Mesendoderm (in vitro differentiated cells): ENCODE results near the gene DZIP3.
"Not testable (repeated sequence)": the region's sequence is repeated elsewhere in the genome, so short reads cannot be mapped to it uniquely, and the experiment has no call there.

Source experiments
- DNase-seq: peaks from one replicate; pipeline ENCODE4 v3.0.0; 2013
- H2AK5ac ChIP-seq: 2 replicates; pipeline ENCODE4 v1.6.1; 2013; ENCODE audit warnings: low read length, inconsistent platforms
- H2BK120ac ChIP-seq: 2 replicates; pipeline ENCODE4 v1.6.1; 2013; ENCODE audit warnings: low read depth, mild to moderate bottlenecking, low read length, moderate library complexity, mixed read lengths
- H2BK15ac ChIP-seq: replicated peaks from 2 replicates; pipeline ENCODE4 v1.6.1; 2013; ENCODE audit warnings: low read depth, mild to moderate bottlenecking, moderate library complexity
- H2BK5ac ChIP-seq: 2 replicates; pipeline ENCODE4 v1.6.1; 2013; ENCODE audit warnings: low read length, inconsistent platforms
- H3K18ac ChIP-seq: 2 replicates; pipeline ENCODE4 v1.6.1; 2013; ENCODE audit warnings: mild to moderate bottlenecking, low read length, mixed read lengths
- H3K23ac ChIP-seq: one replicate; pipeline ENCODE4 v1.6.1; 2013; ENCODE audit warnings: low read length
- H3K27ac ChIP-seq: 2 replicates; pipeline ENCODE4 v1.5.1; 2013; ENCODE audit warnings: low read depth, mild to moderate bottlenecking, inconsistent platforms, low read length, moderate library complexity
- H3K27me3 ChIP-seq: 2 replicates; pipeline ENCODE4 v1.6.1; 2013; ENCODE audit warnings: low read length, control low read depth, mild to moderate bottlenecking, inconsistent platforms; ENCODE audit not compliant: insufficient read depth, poor library complexity
- H3K36me3 ChIP-seq: 2 replicates; pipeline ENCODE4 v1.6.1; 2013; ENCODE audit warnings: low read length, inconsistent platforms; ENCODE audit not compliant: control insufficient read depth, insufficient read depth
- H3K4ac ChIP-seq: one replicate; pipeline ENCODE4 v1.6.1; 2013; ENCODE audit warnings: low read depth, mild to moderate bottlenecking, low read length, moderate library complexity
- H3K4me1 ChIP-seq: 2 replicates; pipeline ENCODE4 v1.6.1; 2013; ENCODE audit warnings: low read depth, low read length, inconsistent platforms; ENCODE audit not compliant: control insufficient read depth
- H3K4me2 ChIP-seq: 2 replicates; pipeline ENCODE4 v1.6.1; 2013; ENCODE audit warnings: low read length
- H3K4me3 ChIP-seq: 2 replicates; pipeline ENCODE4 v1.5.1; 2013; ENCODE audit warnings: mild to moderate bottlenecking, low read length
- H3K56ac ChIP-seq: one replicate; pipeline ENCODE4 v1.6.1; 2013; ENCODE audit warnings: low read length
- H3K79me1 ChIP-seq: 2 replicates; pipeline ENCODE4 v1.6.1; 2013; ENCODE audit warnings: low read length, inconsistent platforms
- H3K79me2 ChIP-seq: 2 replicates; pipeline ENCODE4 v1.6.1; 2013; ENCODE audit warnings: mild to moderate bottlenecking, low read length; ENCODE audit not compliant: control insufficient read depth, insufficient read depth
- H3K9ac ChIP-seq: 2 replicates; pipeline ENCODE4 v1.6.1; 2013; ENCODE audit warnings: low read length, inconsistent platforms
- H4K5ac ChIP-seq: one replicate; pipeline ENCODE4 v1.6.1; 2013; ENCODE audit warnings: low read length
- H4K8ac ChIP-seq: one replicate; pipeline ENCODE4 v1.6.1; 2013; ENCODE audit warnings: low read depth, mild to moderate bottlenecking, control low read depth, low read length, moderate library complexity
- WGBS: extraction: QIAGEN DNeasy Blood & Tissue Kit; methylation state at CpG from one replicate; pipeline ENCODE4 v1.1.7; 2013; ENCODE audit warnings: low lambda C conversion rate, missing lambda C conversion rate; ENCODE audit not compliant: insufficient coverage; ENCODE audit errors: extremely low coverage; 5-methylcytosine and 5-hydroxymethylcytosine counted together

The DZIP3 gene

DNA sequence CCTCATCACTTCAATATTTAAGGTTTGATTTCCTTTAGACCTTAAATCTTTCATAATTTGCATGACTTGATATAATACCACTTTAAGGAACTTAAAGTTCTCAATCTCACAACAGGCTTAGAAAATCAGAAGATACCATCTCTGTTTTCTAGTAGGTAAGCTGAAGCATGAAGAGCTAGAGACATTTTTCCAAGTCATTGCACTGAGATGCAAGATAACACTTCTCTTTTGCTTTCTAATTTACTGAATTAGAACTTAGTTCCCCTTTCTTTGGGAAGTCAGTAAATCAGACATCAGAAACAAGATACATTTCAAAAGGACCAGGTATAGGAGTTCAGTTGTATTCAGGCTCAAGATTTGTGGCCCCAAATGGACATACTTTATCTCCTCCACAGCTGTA is 79.7 kb downstream of the DZIP3 start:
- H3K18ac ChIP-seq = no peak overlapping the region

DNA sequence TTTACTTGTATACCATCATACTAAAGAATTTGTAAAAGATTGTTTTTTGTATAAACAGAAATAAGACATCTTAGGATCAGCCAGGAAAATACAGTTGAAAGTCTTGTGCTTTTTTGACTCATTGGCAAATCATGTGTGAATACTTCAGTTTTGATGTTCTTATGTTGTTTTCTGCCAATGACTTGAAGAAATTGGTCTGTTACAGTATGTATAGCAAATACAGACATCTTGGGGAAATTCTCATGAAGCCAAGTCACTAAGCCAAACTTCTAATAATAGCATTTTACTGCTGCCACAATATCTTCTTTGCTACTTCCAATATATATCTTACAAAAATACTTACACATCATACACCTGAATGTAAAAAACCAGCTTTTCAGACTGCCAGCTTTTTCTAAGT is 83.2 kb downstream of the DZIP3 start:
- no peaks in the 10 kb centered on the region for H3K79me1 ChIP-seq
- no peak overlapping the region for H3K23ac ChIP-seq
- H3K4me3 ChIP-seq = no peak overlapping the region
- no peak overlapping the region for H2BK5ac ChIP-seq
- no peaks in the 10 kb centered on the region for H3K79me2 ChIP-seq
- H2BK120ac ChIP-seq = no peak overlapping the region
- H4K5ac ChIP-seq = no peak overlapping the region
- no peaks in the 10 kb centered on the region for H3K36me3 ChIP-seq
- H2BK15ac ChIP-seq = no peak overlapping the region
- H3K4ac ChIP-seq = no peak overlapping the region
- H3K27me3 ChIP-seq = no peaks in the 10 kb centered on the region
- no peak for DNase-seq
- no peak overlapping the region for H2AK5ac ChIP-seq
- H3K27ac ChIP-seq = no peak overlapping the region
- no peak overlapping the region for H4K8ac ChIP-seq
- no peak overlapping the region for H3K4me2 ChIP-seq
- no peak overlapping the region for H3K56ac ChIP-seq
- no peaks in the 10 kb centered on the region for H3K4me1 ChIP-seq
- H3K9ac ChIP-seq = no peak overlapping the region
- no peak overlapping the region for H3K18ac ChIP-seq

More for the DNA sequence above, 79.7 kb downstream of the DZIP3 start:
- H3K23ac ChIP-seq = no peak overlapping the region
- H3K4ac ChIP-seq = no peak overlapping the region
- H3K27ac ChIP-seq = no peak overlapping the region
- no peak overlapping the region for H3K4me2 ChIP-seq
- H3K56ac ChIP-seq = no peak overlapping the region
- no peak overlapping the region for H4K8ac ChIP-seq
- no peak overlapping the region for H2BK15ac ChIP-seq
- H3K4me3 ChIP-seq = no peak overlapping the region
- H3K36me3 ChIP-seq = no peaks in the 10 kb centered on the region
- no peak for DNase-seq
- no peaks in the 10 kb centered on the region for H3K4me1 ChIP-seq
- H2AK5ac ChIP-seq = no peak overlapping the region
- H3K9ac ChIP-seq = no peak overlapping the region
- no peaks in the 10 kb centered on the region for H3K79me2 ChIP-seq
- H3K79me1 ChIP-seq = no peaks in the 10 kb centered on the region
- H2BK120ac ChIP-seq = no peak overlapping the region
- no peak overlapping the region for H4K5ac ChIP-seq
- no peak overlapping the region for H2BK5ac ChIP-seq
- H3K27me3 ChIP-seq = no peaks in the 10 kb centered on the region

DNA sequence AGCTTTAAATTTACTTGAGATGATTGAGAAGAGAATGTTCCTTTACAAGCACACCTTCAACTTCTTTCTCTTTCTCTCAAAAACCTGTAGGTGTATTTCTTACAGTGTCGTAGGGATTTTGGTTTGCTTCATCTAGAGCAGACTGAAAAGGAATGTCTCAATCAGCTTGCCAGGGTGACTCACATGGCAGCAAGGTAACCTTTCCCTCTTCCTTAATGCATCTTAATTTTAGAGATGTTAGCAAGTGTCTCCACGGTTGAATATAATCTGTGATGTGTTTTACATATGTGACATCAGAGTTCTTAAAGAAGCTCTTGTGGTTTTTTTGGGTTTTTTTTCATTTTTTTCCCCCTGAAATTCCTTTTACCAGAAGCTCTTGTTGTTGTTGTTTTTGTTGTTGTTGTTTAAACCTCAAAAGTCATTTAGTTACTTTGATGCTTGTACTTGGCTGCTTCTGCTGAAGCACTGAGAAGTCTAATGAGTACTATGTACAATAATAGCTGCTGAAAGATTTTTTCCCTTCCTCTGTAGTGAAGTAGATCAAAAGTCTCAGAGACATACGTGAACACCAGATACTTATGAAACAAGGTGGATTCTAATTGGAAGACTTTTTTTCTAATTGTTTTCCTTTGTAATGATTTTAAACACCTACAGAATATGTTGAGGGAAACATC is 84.6 kb downstream of the DZIP3 start:
- Histone ChIP-seq H3K27me3 (no peaks in the 10 kb centered on the region), H2AK5ac (no peak overlapping the region), H2BK120ac (no peak overlapping the region), H4K5ac (no peak overlapping the region), H3K18ac (no peak overlapping the region), H3K36me3 (no peaks in the 10 kb centered on the region), H3K27ac (no peak overlapping the region), H3K4me3 (no peak overlapping the region), H4K8ac (no peak overlapping the region), H3K4me2 (no peak overlapping the region), H3K56ac (no peak overlapping the region), H3K9ac (no peak overlapping the region), H3K4me1 (no peaks in the 10 kb centered on the region), H3K79me1 (no peaks in the 10 kb centered on the region), H3K23ac (no peak overlapping the region), H3K4ac (no peak overlapping the region), H3K79me2 (no peaks in the 10 kb centered on the region), H2BK15ac (no peak overlapping the region), H2BK5ac (no peak overlapping the region)
- DNase-seq = no peak
- WGBS = no CpG with 5 or more reads among the region's 3 CpGs

DNA sequence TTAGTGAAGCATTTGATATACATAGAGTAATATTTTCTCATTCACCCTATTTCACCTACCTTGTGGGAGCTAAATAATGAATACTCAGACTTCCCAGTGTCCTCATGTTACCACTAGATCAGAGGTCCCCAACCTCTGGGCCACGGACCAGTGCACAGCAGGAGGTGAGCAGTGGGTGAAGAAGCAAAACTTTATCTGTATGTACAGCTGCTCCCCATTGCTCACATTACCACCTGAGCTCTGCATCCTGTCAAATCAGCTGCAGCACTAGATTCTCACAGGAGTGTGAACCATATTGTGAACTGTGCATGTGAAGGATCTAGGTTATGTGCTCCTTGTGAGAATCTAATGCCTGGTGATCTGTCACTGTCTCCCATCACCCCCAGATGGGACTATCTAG is 88.3 kb downstream of the DZIP3 start:
- Histone ChIP-seq H2BK15ac (no peak overlapping the region), H3K79me1 (no peaks in the 10 kb centered on the region), H2AK5ac (no peak overlapping the region), H3K56ac (no peak overlapping the region), H3K79me2 (no peaks in the 10 kb centered on the region), H3K4me2 (no peak overlapping the region), H3K9ac (no peak overlapping the region), H3K4ac (no peak overlapping the region), H3K27me3 (no peaks in the 10 kb centered on the region), H3K36me3 (no peaks in the 10 kb centered on the region), H2BK120ac (no peak overlapping the region), H4K8ac (no peak overlapping the region), H3K18ac (no peak overlapping the region), H2BK5ac (no peak overlapping the region), H3K4me1 (no peaks in the 10 kb centered on the region), H3K4me3 (no peak overlapping the region), H4K5ac (no peak overlapping the region), H3K23ac (no peak overlapping the region), H3K27ac (no peak overlapping the region)
- no CpG with 5 or more reads among the region's 1 CpG for WGBS
- DNase-seq = no peak

DNA sequence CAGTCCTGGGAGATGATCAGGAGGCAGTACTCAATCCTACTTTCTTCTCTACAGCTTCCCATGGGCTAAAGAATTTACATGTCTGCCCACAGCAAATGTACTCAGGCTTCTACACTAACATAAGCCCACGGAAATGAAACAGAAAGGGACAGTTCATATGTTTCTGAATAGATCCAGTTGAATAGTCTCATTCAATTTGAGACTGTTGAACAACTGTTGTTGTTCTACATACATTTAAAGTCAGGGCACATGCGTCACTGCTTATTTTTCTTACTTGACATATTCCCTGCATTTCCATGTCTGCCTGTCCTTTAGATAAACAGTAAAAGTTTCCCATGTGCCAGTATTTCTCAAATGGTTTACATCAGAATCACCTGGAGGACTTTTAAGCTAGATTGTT is 102.8 kb downstream of the DZIP3 start:
- H3K4ac ChIP-seq, H3K27ac ChIP-seq, DNase-seq, H2BK5ac ChIP-seq, H3K9ac ChIP-seq, H3K79me1 ChIP-seq, H3K27me3 ChIP-seq, H3K79me2 ChIP-seq, H3K4me3 ChIP-seq, H3K4me2 ChIP-seq, H3K56ac ChIP-seq, H4K5ac ChIP-seq, H4K8ac ChIP-seq, H3K36me3 ChIP-seq, H3K4me1 ChIP-seq, H2BK120ac ChIP-seq, H2AK5ac ChIP-seq, H2BK15ac ChIP-seq, H3K18ac ChIP-seq, H3K23ac ChIP-seq: not testable (repeated sequence)
- no CpG with 5 or more reads among the region's 2 CpGs for WGBS

DNA sequence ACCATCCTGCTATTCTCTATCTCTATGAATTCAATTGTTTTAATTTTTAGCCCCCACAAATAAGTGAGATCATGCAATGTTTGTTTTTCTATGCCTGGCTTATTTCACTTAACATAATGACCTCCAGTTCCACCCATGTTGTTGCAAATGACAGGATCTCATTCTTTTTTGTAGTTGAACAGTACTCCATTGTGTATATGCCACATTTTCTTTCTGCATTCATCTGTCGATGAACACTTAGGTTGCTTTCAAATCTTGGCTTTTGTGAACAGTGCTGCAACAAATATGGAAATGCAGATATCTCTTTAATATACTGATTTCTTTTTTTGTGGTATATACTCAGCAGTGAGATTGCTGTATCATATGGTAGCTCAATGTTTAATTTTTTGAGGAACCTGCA is 108.9 kb downstream of the DZIP3 start:
- Histone ChIP-seq H3K9ac (no peak overlapping the region), H3K18ac (no peak overlapping the region), H4K8ac (no peak overlapping the region), H3K79me2 (no peaks in the 10 kb centered on the region), H3K27me3 (no peaks in the 10 kb centered on the region), H3K79me1 (no peaks in the 10 kb centered on the region), H3K36me3 (no peaks in the 10 kb centered on the region), H3K4me3 (no peak overlapping the region), H3K4me1 (no peaks in the 10 kb centered on the region), H3K23ac (no peak overlapping the region), H2BK15ac (no peak overlapping the region), H3K4me2 (no peak overlapping the region), H2AK5ac (no peak overlapping the region), H3K4ac (no peak overlapping the region), H4K5ac (no peak overlapping the region), H3K56ac (no peak overlapping the region), H2BK5ac (no peak overlapping the region), H2BK120ac (no peak overlapping the region), H3K27ac (no peak overlapping the region)
- WGBS = no CpG with 5 or more reads among the region's 1 CpG
- DNase-seq = no peak
